ENCODE data around the gene VAMP4. TPM values are rescaled to one million over a fixed set of nuclear protein-coding genes. Genes with fewer than 3 reads are reported as not detected.
"Not testable (repeated sequence)": the region's sequence is repeated elsewhere in the genome, so short reads cannot be mapped to it uniquely, and the experiment has no call there.

VAMP4 gene
- total and polyA plus RNA-seq, 10 donors = 7.4 to 21.7 (median 14.8) TPM

DNA sequence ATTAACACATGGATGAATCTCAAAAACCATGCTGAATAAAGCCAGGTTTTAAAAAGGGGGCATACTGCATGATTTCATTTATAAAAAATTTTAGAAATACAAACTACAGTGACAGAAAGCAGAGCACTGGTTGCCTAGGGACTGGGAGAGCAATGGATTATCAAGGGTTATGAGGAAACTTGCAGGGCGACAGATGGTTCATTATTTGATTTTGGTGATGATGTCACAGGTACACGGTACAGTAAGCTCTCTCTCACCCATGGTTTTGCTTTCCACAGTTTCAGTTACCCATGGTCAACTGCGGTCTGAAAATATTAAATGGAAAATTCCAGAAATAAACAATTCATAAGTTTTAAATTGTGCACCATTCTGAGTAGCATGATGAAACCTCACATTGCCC lies 14.1 kb downstream of the VAMP4 start:
- DNase-seq = no peak
- Histone ChIP-seq H3K4me1 (peaks cover 0 to 13% (median 0%) of the 10 kb centered on the region in 6 donors), H3K4me3 (no peak overlapping the region), H3K27ac (no peak overlapping the region), H3K9me3 (peaks cover 0 to 23% (median 13%) of the 10 kb centered on the region in 8 donors), H3K27me3 (replicated peaks in 1 of 7) (no peaks in the 10 kb centered on the region), H3K36me3 (peaks cover 0 to 79% (median 21%) of the 10 kb centered on the region in 6 donors)
- intact Hi-C loops (cut with DNase I; ENCODE audit: low total_unique reads) = no loop called here
- 92 to 98% (median 95%) methylated on average over 3 of the region's 3 CpGs for WGBS, 5 donors
- no peak for TF ChIP-seq POLR2A (IDR thresholded peaks at IDR 0.05)
- no peak for TF ChIP-seq POLR2AphosphoS5 (IDR thresholded peaks at IDR 0.05)
- TF ChIP-seq, protein P1, sequence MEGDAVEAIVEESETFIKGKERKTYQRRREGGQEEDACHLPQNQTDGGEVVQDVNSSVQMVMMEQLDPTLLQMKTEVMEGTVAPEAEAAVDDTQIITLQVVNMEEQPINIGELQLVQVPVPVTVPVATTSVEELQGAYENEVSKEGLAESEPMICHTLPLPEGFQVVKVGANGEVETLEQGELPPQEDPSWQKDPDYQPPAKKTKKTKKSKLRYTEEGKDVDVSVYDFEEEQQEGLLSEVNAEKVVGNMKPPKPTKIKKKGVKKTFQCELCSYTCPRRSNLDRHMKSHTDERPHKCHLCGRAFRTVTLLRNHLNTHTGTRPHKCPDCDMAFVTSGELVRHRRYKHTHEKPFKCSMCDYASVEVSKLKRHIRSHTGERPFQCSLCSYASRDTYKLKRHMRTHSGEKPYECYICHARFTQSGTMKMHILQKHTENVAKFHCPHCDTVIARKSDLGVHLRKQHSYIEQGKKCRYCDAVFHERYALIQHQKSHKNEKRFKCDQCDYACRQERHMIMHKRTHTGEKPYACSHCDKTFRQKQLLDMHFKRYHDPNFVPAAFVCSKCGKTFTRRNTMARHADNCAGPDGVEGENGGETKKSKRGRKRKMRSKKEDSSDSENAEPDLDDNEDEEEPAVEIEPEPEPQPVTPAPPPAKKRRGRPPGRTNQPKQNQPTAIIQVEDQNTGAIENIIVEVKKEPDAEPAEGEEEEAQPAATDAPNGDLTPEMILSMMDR (IDR thresholded peaks at IDR 0.05 in 8 of 11, conservative IDR thresholded peaks at IDR 0.05 in 3 of 11) = no peak

GRCh38 chr1:171723180-171723579 lies 18.7 kb downstream of the VAMP4 start:
- H3K27ac ChIP-seq; H3K4me3 ChIP-seq; DNase-seq; intact Hi-C loops (cut with DNase I; ENCODE audit: low total_unique reads); H3K4me1 ChIP-seq; H3K27me3 ChIP-seq (replicated peaks in 1 of 7): not testable (repeated sequence)
- Histone ChIP-seq H3K36me3 (peaks cover 0 to 63% (median 23%) of the 10 kb centered on the region in 6 donors), H3K9me3 (peaks cover 0 to 33% (median 20%) of the 10 kb centered on the region in 8 donors)
- WGBS, 5 donors = 95 to 100% (median 97%) methylated on average over 4 of the region's 4 CpGs

GRCh38 chr1:171718848-171719247 lies 23.0 kb downstream of the VAMP4 start:
- Histone ChIP-seq H3K27ac (no peak overlapping the region), H3K4me3 (no peak overlapping the region), H3K27me3 (replicated peaks in 1 of 7) (no peaks in the 10 kb centered on the region), H3K9me3 (peaks cover 0 to 21% (median 17%) of the 10 kb centered on the region in 8 donors), H3K4me1 (no peaks in the 10 kb centered on the region), H3K36me3 (peaks cover 0 to 64% (median 29%) of the 10 kb centered on the region in 6 donors)
- DNase-seq = no peak
- WGBS, 5 donors = 97 to 100% (median 100%) methylated on average over 1 of the region's 1 CpG
- TF ChIP-seq, protein P1 (IDR thresholded peaks at IDR 0.05 in 8 of 11, conservative IDR thresholded peaks at IDR 0.05 in 3 of 11) = no peak
- TF ChIP-seq POLR2A (IDR thresholded peaks at IDR 0.05) (no peak), POLR2AphosphoS5 (IDR thresholded peaks at IDR 0.05) (no peak)
- intact Hi-C loops (cut with DNase I; ENCODE audit: low total_unique reads) = no loop called here

DNA sequence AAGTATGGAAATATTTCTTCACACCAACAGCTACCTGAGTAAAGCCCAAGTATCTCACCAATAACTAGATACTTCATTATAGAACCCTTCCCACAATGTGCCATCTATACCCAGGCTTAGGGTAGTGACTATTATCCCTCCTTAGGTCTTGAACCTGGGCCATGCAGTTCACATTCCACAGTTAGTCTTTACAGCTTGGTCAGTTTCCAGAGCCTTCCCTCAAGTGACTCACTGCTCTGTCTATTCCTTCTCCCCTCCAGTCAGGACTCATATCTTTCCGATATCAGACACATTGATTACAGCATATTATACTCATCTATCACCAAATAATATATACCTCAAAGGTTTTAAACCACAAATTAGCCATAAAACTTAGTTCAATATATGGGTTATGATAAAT lies 23.6 kb downstream of the VAMP4 start:
- no peak overlapping the region for H3K4me3 ChIP-seq
- no peak for DNase-seq
- 93 to 100% (median 98%) methylated on average over 1 of the region's 1 CpG for WGBS, 5 donors
- no peak overlapping the region for H3K27ac ChIP-seq
- intact Hi-C loops (cut with DNase I; ENCODE audit: low total_unique reads) = no loop called here
- peaks cover 0 to 64% (median 23%) of the 10 kb centered on the region in 6 donors for H3K36me3 ChIP-seq
- H3K9me3 ChIP-seq = peaks cover 0 to 15% (median 11%) of the 10 kb centered on the region in 8 donors
- no peaks in the 10 kb centered on the region for H3K4me1 ChIP-seq
- TF ChIP-seq POLR2AphosphoS5 (IDR thresholded peaks at IDR 0.05) (no peak), POLR2A (IDR thresholded peaks at IDR 0.05) (no peak)
- TF ChIP-seq, protein P1 (IDR thresholded peaks at IDR 0.05 in 8 of 11, conservative IDR thresholded peaks at IDR 0.05 in 3 of 11) = no peak
- no peaks in the 10 kb centered on the region for H3K27me3 ChIP-seq (replicated peaks in 1 of 7)
